ENCODE results near the gene CRY1. TPM values are rescaled to one million over a fixed set of nuclear protein-coding genes. Genes with fewer than 3 reads are reported as not detected.

Gene CRY1
- polyA plus RNA-seq, 1 of the 3 experiments (the other 2 are of a cell fraction), result 4.9 TPM

GRCh38 chr12:107029081-107029480 is 64.3 kb downstream of the CRY1 start (continued):
- no peak for TF ChIP-seq FOSL2 (IDR thresholded peaks at IDR 0.05; ENCODE audit: borderline replicate concordance, low read depth)
- TF ChIP-seq GABPA (IDR thresholded peaks at IDR 0.05; ENCODE audit: low read depth), result no peak
- no peak for TF ChIP-seq IRF3 (IDR thresholded peaks at IDR 0.05; ENCODE audit: low read depth, low read length)
- no peak for TF ChIP-seq RCOR1 (IDR thresholded peaks at IDR 0.05; ENCODE audit: low read length)
- TF ChIP-seq RFX5 (IDR thresholded peaks at IDR 0.05; ENCODE audit: low read length), result no peak
- no peak for TF ChIP-seq TEAD4 (IDR thresholded peaks at IDR 0.05; ENCODE audit: borderline replicate concordance, insufficient read depth)
- TF ChIP-seq JUND (IDR thresholded peaks at IDR 0.05), result no peak
- no peak for TF ChIP-seq TCF12 (IDR thresholded peaks at IDR 0.05)

GRCh38 chr12:107027636-107028053 is 65.7 kb downstream of the CRY1 start:
- Histone ChIP-seq H3K79me2 (ENCODE audit: insufficient read depth) (peaks cover 30% of the 10 kb centered on the region), H4K20me1 (ENCODE audit: insufficient read depth) (peaks cover 20% of the 10 kb centered on the region; the same call in 1 of the 2 replicates), H3K9me2 (no peaks in the 10 kb centered on the region), H2AFZ (ENCODE audit: low read depth) (no peak overlapping the region), H3K27me3 (ENCODE audit: insufficient read depth) (no peaks in the 10 kb centered on the region), H3F3A (replicated peaks; ENCODE audit: insufficient read depth) (peaks cover 17% of the 10 kb centered on the region), H3K36me3 (replicated peaks in 1 of 2; ENCODE audit: control insufficient read depth in 1 of 2, insufficient read depth in 2 of 2, low read length in 1 of 2) (no peaks in the 10 kb centered on the region), H3K4me1 (ENCODE audit: control insufficient read depth in 1 of 2, insufficient read depth in 2 of 2, low read depth in 1 of 2, low read length in 1 of 2) (peaks cover 0 to 7% of the 10 kb centered on the region in 2 experiments; a peak in 3 of 4 replicates), H3K9ac (peak overlapping the region; percentile 43; the same call in 1 of the 2 replicates), H3K4me3 (ENCODE audit: low read depth in 2 of 2, low read length in 1 of 2) (no peak overlapping the region; a peak in 1 of 4 replicates), H3K27ac (ENCODE audit: low read depth in 2 of 2, low read length in 1 of 2) (peak overlapping the region; percentile 68 to 82), H3K9me3 (no peaks in the 10 kb centered on the region), H3K4me2 (peak overlapping the region; percentile 44)
- TF ChIP-seq RXRA (IDR thresholded peaks at IDR 0.05; ENCODE audit: borderline replicate concordance, low read depth) (0 out of 2 replicates have a peak, but pooled peaks have one; percentile 34), NFIC (IDR thresholded peaks at IDR 0.05; ENCODE audit: borderline replicate concordance) (peak; percentile 38; the same call in 1 of the 2 replicates), MXI1 (IDR thresholded peaks at IDR 0.05; ENCODE audit: low read depth, low read length) (peak; percentile 33; the same call in 1 of the 2 replicates), NRF1 (IDR thresholded peaks at IDR 0.05; ENCODE audit: low read depth, low read length) (no peak), TCF12 (IDR thresholded peaks at IDR 0.05) (peak; percentile 36; the same call in 1 of the 2 replicates), YY1 (IDR thresholded peaks at IDR 0.05; ENCODE audit: low read depth) (no peak), FOXM1 (IDR thresholded peaks at IDR 0.05; ENCODE audit: low read depth) (no peak), TEAD4 (IDR thresholded peaks at IDR 0.05; ENCODE audit: borderline replicate concordance, insufficient read depth) (0 out of 2 replicates have a peak, but pooled peaks have one; percentile 27), RCOR1 (IDR thresholded peaks at IDR 0.05; ENCODE audit: low read length) (no peak), EP300 (IDR thresholded peaks at IDR 0.05; ENCODE audit: borderline replicate concordance in 1 of 2, low read depth in 1 of 2, low read length in 1 of 2) (no peak), JUND (IDR thresholded peaks at IDR 0.05) (peak; percentile 45; the same call in 1 of the 2 replicates), FOSL2 (IDR thresholded peaks at IDR 0.05; ENCODE audit: borderline replicate concordance, low read depth) (peak; percentile 66; the same call in 1 of the 2 replicates)
- ChIA-PET POLR2A (no interaction called here), CTCF (no interaction called here)
- DNase-seq, result peak; percentile 52
- 0% methylated on average over 2 of the region's 2 CpGs for WGBS (ENCODE audit: low lambda C conversion rate)
